CD14-positive monocyte (primary cell): ENCODE results near the gene NECAB3. TPM values are rescaled to one million over a fixed set of nuclear protein-coding genes. Genes with fewer than 3 reads are reported as not detected.

ENCODE experiments used
- DNase-seq, 3 donors: peaks; one replicate each; pipeline ENCODE4 v3.0.0-alpha.2; 2011 to 2022
- H2AFZ ChIP-seq: 2 replicates; pipeline ENCODE4 v1.6.0; 2012; ENCODE audit warnings: mild to moderate bottlenecking, low read depth, low read length, inconsistent platforms; ENCODE audit not compliant: insufficient read depth, poor library complexity, severe bottlenecking
- H3K27ac ChIP-seq, 2 donors: 1 replicate in 1 of 2; 2 replicates in 1 of 2; pipeline ENCODE4 v1.5.1; 2012 to 2013; ENCODE audit warnings: low read length in 2 of 2, control low read depth in 1 of 2, inconsistent platforms in 1 of 2, low read depth in 1 of 2, mild to moderate bottlenecking in 1 of 2
- H3K27me3 ChIP-seq, 2 donors: one replicate each; pipeline versions ENCODE4 v1.6.0 to v1.6.1; 2011 to 2013; ENCODE audit warnings: low read length in 2 of 2; ENCODE audit not compliant: control insufficient read depth in 2 of 2, insufficient read depth in 2 of 2
- H3K36me3 ChIP-seq, 2 donors: replicated peaks in 1 of 2; 1 replicate in 1 of 2; 2 replicates in 1 of 2; pipeline versions ENCODE4 v1.5.1 to v1.6.1; 2012 to 2013; ENCODE audit warnings: low read length in 2 of 2, control low read depth in 1 of 2, inconsistent platforms in 1 of 2, mild to moderate bottlenecking in 1 of 2; ENCODE audit not compliant: insufficient read depth in 2 of 2, control insufficient read depth in 1 of 2
- H3K4me1 ChIP-seq, 2 donors: 1 replicate in 1 of 2; 2 replicates in 1 of 2; pipeline versions ENCODE4 v1.5.1 to v1.6.1; 2012 to 2013; ENCODE audit warnings: low read length in 2 of 2, control low read depth in 1 of 2, inconsistent platforms in 1 of 2, mild to moderate bottlenecking in 1 of 2, moderate library complexity in 1 of 2; ENCODE audit not compliant: insufficient read depth in 2 of 2, control insufficient read depth in 1 of 2
- H3K4me2 ChIP-seq: replicated peaks from 2 replicates; pipeline ENCODE3; 2012; ENCODE audit warnings: low read length, moderate library complexity, mild to moderate bottlenecking; ENCODE audit not compliant: poor library complexity, severe bottlenecking; ENCODE audit errors: extremely low read depth
- H3K4me3 ChIP-seq, 3 experiments: fragments of 200-600 bp in 1 of 3; sonication (generic) in 1 of 3; replicated peaks in 1 of 3; 1 replicate in 2 of 3; 2 replicates in 1 of 3; pipeline ENCODE4 v1.5.1; 2011 to 2013; ENCODE audit warnings: low read length in 3 of 3, mild to moderate bottlenecking in 3 of 3, control low read depth in 2 of 3, low read depth in 2 of 3, inconsistent platforms in 1 of 3, moderate library complexity in 1 of 3
- H3K79me2 ChIP-seq: 2 replicates; pipeline ENCODE4 v1.6.0; 2012; ENCODE audit warnings: mild to moderate bottlenecking, control low read depth, inconsistent platforms, low read length, moderate library complexity; ENCODE audit not compliant: insufficient read depth
- H3K9ac ChIP-seq: 2 replicates; pipeline ENCODE4 v1.6.0; 2017; ENCODE audit warnings: low read length, mild to moderate bottlenecking; ENCODE audit not compliant: insufficient read depth, poor library complexity, severe bottlenecking
- H3K9me3 ChIP-seq, 2 donors: replicated peaks in 1 of 2; 1 replicate in 1 of 2; 2 replicates in 1 of 2; pipeline versions ENCODE4 v1.5.1 to v1.6.1; 2012 to 2013; ENCODE audit warnings: low read length in 2 of 2, control low read depth in 1 of 2; ENCODE audit not compliant: control insufficient read depth in 1 of 2, insufficient read depth in 1 of 2
- H4K20me1 ChIP-seq: 2 replicates; pipeline ENCODE4 v1.6.0; 2012; ENCODE audit warnings: mild to moderate bottlenecking, low read length, control low read depth, moderate library complexity; ENCODE audit not compliant: insufficient read depth
- H3K27ac Mint-ChIP-seq, 7 donors: one replicate each; pipeline ENCODE4 v1.8.0; 2020; ENCODE audit warnings: mild to moderate bottlenecking in 7 of 7, mixed read lengths in 7 of 7, moderate library complexity in 6 of 7, inconsistent platforms in 2 of 7
- H3K27me3 Mint-ChIP-seq, 3 donors: one replicate each; pipeline ENCODE4 v1.8.0; 2021 to 2022; ENCODE audit warnings: low read depth in 3 of 3, mild to moderate bottlenecking in 3 of 3, mixed read lengths in 3 of 3, moderate library complexity in 3 of 3, inconsistent platforms in 1 of 3
- H3K36me3 Mint-ChIP-seq, 2 donors: one replicate each; pipeline ENCODE4 v1.8.0; 2020; ENCODE audit warnings: mixed read lengths in 2 of 2, inconsistent platforms in 1 of 2, mild to moderate bottlenecking in 1 of 2
- H3K4me1 Mint-ChIP-seq: one replicate; pipeline ENCODE4 v1.8.0; 2020; ENCODE audit warnings: mild to moderate bottlenecking, mixed read lengths
- H3K4me3 Mint-ChIP-seq, 2 donors: one replicate each; pipeline ENCODE4 v1.8.0; 2020; ENCODE audit warnings: mild to moderate bottlenecking in 2 of 2, mixed read lengths in 2 of 2, moderate library complexity in 1 of 2
- H3K9me3 Mint-ChIP-seq, 7 donors: one replicate each; pipeline ENCODE4 v1.8.0; 2020 to 2022; ENCODE audit warnings: mixed read lengths in 7 of 7, mild to moderate bottlenecking in 6 of 7, moderate library complexity in 6 of 7, inconsistent platforms in 2 of 7
- WGBS: methylation state at CpG from one replicate; pipeline ENCODE4 v1.1.5; 2013; ENCODE audit warnings: missing lambda C conversion rate; ENCODE audit not compliant: insufficient coverage; 5-methylcytosine and 5-hydroxymethylcytosine counted together
- intact Hi-C, 2 donors: fragments of 100-400 bp; cut with micrococcal nuclease; formaldehyde crosslinking; loops; one replicate each; pipeline versions ENCODE4 v1.15.0 to v1.15.1; 2023
- polyA plus RNA-seq, 3 donors: library from polyadenylated mRNA; depleted of rRNA in 1 of 3; unstranded in 2 of 3; stranded (reverse) in 1 of 3; fragments of 300-500 nt in 2 of 3; fragments of >200 nt in 1 of 3; fragmentation: Illumina TruSeq in 2 of 3; gene quantifications; 1 replicate in 2 of 3; 2 replicates in 1 of 3; pipeline ENCODE4 v1.2.3, GENCODE V29; 2012 to 2021
- TF ChIP-seq, protein P1 (sequence below): fragments of 200-600 bp; IDR thresholded peaks from one replicate; pipeline ENCODE4 v1.8.0; 2022; ENCODE audit warnings: antibody characterized with exemption, mild to moderate bottlenecking

Gene NECAB3
- polyA plus RNA-seq, 3 donors: 1.3 to 12.8 (median 1.8) TPM

DNA sequence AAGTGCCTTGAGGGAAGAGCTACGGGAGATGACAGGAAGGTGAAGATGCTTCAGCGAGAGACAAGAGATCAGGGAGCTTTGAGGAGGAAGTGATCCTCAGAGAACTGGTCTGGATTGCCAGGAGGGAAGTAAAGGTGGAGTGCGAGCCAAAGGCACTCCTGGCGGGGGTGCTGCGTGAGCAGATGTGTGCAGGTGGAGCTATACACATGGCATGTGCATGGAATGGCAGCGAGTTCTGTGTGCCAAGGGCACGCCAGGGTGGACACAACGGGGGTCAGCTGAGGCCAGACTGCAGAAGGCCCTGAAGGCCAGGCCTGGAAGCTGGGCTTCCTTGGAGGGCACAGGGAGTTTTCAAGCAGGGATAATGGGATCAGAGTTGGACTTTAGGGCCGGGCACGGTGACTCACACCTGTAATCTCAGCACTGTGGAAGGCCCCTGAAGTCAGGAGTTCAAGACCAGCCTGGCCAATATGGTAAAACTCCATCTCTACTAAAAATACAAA lies 39.7 kb upstream of the NECAB3 start:
- H3K4me1 ChIP-seq: no peaks in the 10 kb centered on the region
- Mint-ChIP-seq H3K27me3 (peaks cover 0 to 6% (median 0%) of the 10 kb centered on the region in 3 donors), H3K27ac (peak overlapping the region in 1 of 7 donors; percentile 73), H3K4me3 (no peak overlapping the region), H3K9me3 (no peaks in the 10 kb centered on the region), H3K4me1 (peaks cover 8% of the 10 kb centered on the region), H3K36me3 (peaks cover 40 to 52% of the 10 kb centered on the region in 2 donors)
- WGBS: 92% methylated on average over 8 of the region's 10 CpGs
- DNase-seq: no peak
- H3K4me2 ChIP-seq: no peak overlapping the region
- H3K9ac ChIP-seq: no peak overlapping the region
- no peak overlapping the region for H3K27ac ChIP-seq
- H3K36me3 ChIP-seq: peaks cover 40 to 48% of the 10 kb centered on the region in 2 donors
- TF ChIP-seq, protein P1, sequence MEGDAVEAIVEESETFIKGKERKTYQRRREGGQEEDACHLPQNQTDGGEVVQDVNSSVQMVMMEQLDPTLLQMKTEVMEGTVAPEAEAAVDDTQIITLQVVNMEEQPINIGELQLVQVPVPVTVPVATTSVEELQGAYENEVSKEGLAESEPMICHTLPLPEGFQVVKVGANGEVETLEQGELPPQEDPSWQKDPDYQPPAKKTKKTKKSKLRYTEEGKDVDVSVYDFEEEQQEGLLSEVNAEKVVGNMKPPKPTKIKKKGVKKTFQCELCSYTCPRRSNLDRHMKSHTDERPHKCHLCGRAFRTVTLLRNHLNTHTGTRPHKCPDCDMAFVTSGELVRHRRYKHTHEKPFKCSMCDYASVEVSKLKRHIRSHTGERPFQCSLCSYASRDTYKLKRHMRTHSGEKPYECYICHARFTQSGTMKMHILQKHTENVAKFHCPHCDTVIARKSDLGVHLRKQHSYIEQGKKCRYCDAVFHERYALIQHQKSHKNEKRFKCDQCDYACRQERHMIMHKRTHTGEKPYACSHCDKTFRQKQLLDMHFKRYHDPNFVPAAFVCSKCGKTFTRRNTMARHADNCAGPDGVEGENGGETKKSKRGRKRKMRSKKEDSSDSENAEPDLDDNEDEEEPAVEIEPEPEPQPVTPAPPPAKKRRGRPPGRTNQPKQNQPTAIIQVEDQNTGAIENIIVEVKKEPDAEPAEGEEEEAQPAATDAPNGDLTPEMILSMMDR: no peak
- H3K27me3 ChIP-seq: no peaks in the 10 kb centered on the region
- H3K4me3 ChIP-seq: no peak overlapping the region
- peaks cover 12% of the 10 kb centered on the region for H3K79me2 ChIP-seq
- intact Hi-C loops: no loop called here
- no peak overlapping the region for H2AFZ ChIP-seq
- H3K9me3 ChIP-seq: no peaks in the 10 kb centered on the region
- H4K20me1 ChIP-seq: no peaks in the 10 kb centered on the region

DNA sequence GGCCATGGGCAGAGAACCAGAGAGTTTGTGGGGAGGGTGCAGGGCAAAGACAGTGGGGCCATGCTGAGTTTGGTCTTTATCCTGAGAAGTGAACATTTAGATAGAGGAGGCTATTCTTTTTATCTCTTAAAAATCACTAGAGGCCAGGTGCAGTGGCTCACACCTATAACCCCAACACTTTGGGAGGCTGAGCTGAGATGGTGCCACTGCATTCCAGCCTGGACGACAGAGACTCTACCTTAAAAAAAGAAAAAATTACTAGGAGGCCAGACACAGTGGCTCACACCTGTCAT lies 37.2 kb upstream of the NECAB3 start:
- no peak for DNase-seq
- Mint-ChIP-seq H3K27ac (peak overlapping the region in 1 of 7 donors; percentile 38), H3K4me1 (no peaks in the 10 kb centered on the region), H3K9me3 (no peaks in the 10 kb centered on the region), H3K4me3 (no peak overlapping the region), H3K36me3 (peaks cover 49 to 65% of the 10 kb centered on the region in 2 donors), H3K27me3 (peaks cover 0 to 6% (median 0%) of the 10 kb centered on the region in 3 donors)
- no peaks in the 10 kb centered on the region for H3K4me1 ChIP-seq
- 100% methylated on average over 1 of the region's 1 CpG for WGBS
- H3K36me3 ChIP-seq: peaks cover 47 to 68% of the 10 kb centered on the region in 2 donors
- no peak overlapping the region for H3K4me3 ChIP-seq
- TF ChIP-seq, protein P1: no peak
- no peaks in the 10 kb centered on the region for H4K20me1 ChIP-seq
- H3K9ac ChIP-seq: no peak overlapping the region
- intact Hi-C loops: no loop called here
- H3K4me2 ChIP-seq: no peak overlapping the region
- no peak overlapping the region for H2AFZ ChIP-seq
- H3K79me2 ChIP-seq: peaks cover 3% of the 10 kb centered on the region
- no peaks in the 10 kb centered on the region for H3K27me3 ChIP-seq
- H3K9me3 ChIP-seq: no peaks in the 10 kb centered on the region
- H3K27ac ChIP-seq: no peak overlapping the region
